Measurements from ENCODE around the gene TMEM8B. TPM values are rescaled to one million over a fixed set of nuclear protein-coding genes. Genes with fewer than 3 reads are reported as not detected.

The TMEM8B gene, protein sequence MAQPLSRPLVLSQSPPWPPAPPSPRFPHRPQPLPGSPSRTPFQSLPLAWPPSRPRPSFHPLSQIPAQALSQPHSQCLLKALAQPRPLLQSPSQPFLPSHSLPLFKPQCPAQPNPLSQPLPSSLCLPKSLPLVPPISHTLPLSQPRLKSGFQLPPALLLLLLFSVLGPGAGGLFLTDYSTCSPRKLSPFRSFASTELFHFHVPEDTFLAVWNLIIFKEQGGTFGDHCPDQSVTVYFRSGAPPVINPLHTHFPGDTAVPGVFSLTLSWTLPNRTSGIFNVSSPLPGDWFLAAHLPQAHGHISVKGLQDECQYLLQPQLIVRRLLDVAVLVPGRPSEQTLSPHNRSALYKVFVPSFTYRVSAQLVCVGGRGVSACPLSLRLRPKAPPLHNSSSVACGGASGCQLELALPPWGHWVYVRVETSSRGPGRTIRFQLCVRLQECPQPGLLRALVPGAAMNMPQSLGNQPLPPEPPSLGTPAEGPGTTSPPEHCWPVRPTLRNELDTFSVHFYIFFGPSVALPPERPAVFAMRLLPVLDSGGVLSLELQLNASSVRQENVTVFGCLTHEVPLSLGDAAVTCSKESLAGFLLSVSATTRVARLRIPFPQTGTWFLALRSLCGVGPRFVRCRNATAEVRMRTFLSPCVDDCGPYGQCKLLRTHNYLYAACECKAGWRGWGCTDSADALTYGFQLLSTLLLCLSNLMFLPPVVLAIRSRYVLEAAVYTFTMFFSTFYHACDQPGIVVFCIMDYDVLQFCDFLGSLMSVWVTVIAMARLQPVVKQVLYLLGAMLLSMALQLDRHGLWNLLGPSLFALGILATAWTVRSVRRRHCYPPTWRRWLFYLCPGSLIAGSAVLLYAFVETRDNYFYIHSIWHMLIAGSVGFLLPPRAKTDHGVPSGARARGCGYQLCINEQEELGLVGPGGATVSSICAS
- 4.4 TPM for total RNA-seq

DNA sequence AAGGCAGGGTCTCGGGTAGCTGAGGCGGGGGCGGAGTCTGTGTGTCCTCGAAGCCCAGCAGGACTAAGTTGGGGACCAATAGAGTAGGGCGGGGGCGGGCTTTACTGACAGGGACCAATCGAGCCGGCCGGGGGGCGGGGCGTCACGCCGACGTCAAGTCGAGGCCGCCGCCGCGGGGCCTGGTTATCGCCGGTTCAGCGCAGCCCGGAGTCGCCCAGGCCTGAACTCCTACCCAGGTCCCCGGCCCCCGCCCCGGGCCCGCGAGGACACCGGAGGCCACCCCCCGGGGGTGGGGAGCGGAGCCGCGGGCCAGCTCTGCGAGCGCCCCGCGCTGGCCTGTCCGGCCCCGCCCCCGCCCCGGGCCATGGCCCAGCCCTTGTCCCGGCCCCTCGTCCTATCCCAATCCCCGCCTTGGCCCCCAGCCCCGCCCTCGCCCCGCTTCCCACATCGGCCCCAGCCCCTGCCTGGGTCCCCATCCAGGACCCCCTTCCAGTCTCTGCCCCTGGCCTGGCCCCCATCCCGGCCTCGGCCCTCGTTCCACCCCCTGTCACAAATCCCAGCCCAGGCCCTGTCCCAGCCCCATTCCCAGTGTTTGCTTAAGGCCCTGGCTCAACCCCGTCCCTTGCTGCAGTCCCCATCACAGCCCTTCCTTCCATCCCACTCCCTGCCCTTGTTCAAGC is at the start of gene TMEM8B:
Gene TMEM8B (plus strand): TSS at position 145 of the 680 bp plus-strand sequence. CDS start 220 bp downstream, at position 365.
- ATAC-seq = peak; percentile 91

DNA sequence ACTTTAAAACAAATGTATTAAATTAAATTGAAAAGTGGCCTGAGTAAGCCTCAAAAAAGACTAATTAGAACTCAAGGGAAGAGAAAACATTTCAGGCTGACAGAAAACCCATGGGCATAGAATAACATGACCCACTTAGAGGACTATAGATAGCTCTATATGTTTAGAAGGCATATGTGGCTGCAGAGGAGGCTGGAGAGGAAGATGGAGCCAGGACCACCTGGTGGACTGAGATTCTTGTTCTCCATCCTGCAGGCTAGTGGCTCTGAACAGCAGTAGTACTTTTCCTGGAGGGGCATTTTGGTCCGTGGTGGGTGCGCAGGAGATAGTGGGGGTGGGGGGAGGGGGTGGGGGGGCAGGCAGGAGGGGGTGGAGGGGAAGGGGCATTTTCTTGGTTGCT is 48.0 kb upstream of the TMEM8B start:
- DNase-seq (ENCODE audit: low spot score) (no peak), ATAC-seq (no peak)

More for the DNA sequence above, at the start of gene TMEM8B:
- DNase-seq (ENCODE audit: low spot score) = peak; percentile 95

DNA sequence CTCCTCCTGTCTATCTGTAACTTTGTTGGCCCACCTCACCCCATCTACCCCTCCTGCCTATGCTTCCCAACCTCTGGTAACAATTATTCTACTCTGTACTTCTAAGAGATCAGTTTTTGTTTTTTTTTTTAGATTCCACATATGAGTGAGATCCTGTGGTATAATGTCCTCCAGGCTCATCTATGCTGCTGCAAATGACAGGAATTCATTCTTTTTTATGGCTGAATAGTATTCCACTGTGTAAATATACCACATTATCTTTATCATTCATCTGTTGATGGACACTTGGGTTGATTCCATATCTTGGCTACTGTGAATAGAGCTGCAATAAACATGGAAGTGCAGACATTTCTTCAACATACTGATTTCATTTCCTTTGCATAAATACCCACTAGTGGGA is 45.6 kb upstream of the TMEM8B start:
- no peak for ATAC-seq
- DNase-seq (ENCODE audit: low spot score) = no peak

DNA sequence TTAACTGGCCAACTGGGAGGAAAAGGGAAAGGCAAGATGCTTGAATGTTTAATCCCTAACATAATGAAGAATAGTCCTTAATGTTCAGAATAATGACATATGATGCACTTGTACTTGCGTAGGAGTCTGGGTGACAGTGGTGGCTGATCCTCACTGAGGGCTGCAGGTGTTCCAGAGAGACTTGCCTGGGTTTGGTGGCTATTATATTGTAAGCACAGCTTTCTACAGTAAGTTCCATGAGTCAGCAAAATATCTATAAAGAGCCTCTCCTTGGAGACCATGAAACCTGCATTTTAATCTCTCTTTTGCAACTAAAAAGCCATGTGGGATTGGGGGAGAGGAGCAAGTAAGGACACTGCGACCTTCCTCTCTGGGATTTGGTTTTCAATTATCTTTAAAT is 39.5 kb upstream of the TMEM8B start:
- no peak for DNase-seq (ENCODE audit: low spot score)
- ATAC-seq = no peak

DNA sequence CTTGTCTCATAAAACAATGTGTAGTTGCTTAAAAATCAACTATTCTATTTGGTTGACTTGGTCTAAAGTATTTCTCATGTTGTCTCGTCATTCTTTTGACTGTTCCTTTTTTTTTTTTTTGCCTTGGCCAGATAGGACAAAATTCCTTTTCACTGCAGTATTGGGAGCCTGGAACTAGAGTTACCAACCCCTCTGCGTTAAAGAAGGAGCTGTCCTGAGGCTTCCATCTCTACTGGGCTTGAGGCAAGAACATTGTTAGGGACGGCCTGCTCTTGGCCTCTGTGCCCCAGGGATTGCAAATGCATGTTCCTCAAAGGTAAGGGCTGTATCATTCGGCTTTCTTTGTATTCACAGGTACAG is 39.0 kb upstream of the TMEM8B start:
- ATAC-seq (no peak), DNase-seq (ENCODE audit: low spot score) (no peak)

DNA sequence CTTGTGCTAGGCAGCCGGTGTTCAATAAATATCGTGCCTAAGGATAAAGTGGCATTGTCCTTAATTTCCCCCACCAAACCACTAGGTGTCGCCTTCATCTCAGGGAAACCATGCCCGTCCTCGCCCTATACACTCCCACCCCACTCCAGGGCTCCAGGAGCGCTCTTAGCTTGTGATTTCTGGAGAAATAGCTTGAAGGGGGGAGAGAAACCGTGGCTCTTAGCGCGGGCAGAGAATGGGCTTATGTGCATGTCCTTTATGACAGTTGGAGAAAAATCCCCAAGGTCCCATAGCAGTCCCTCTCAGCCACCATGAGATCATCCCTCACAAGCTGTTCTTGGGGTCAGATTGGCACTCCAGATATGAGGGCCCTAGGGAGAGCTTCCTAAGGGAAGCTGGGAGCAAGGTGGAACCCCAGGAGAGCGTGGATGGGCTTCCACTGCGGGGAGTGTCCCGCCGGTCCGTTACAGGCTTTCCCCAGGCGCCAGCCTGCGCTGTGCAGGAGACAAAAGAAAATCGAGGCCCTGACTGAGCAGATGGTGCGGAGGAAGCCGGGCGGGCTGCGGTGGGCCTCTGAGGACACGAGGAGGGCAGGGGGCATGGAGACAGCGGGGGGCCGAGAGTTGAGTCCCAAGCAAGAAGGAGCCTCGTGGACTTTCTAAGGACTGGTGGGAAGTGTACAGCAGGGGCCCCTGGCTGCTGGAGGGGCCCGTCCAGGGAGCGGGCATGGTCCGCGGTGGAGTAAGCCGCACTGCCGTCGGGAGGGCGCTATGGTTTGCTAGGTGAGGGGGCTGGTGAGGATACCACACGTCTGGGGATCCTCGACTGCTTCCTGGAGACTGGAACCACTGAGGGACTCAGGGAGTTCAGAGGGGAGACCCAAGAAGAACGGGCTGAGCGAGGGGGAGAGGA is 38.4 kb upstream of the TMEM8B start:
- ATAC-seq = peak; percentile 95
- peak; percentile 69 for DNase-seq (ENCODE audit: low spot score)

DNA sequence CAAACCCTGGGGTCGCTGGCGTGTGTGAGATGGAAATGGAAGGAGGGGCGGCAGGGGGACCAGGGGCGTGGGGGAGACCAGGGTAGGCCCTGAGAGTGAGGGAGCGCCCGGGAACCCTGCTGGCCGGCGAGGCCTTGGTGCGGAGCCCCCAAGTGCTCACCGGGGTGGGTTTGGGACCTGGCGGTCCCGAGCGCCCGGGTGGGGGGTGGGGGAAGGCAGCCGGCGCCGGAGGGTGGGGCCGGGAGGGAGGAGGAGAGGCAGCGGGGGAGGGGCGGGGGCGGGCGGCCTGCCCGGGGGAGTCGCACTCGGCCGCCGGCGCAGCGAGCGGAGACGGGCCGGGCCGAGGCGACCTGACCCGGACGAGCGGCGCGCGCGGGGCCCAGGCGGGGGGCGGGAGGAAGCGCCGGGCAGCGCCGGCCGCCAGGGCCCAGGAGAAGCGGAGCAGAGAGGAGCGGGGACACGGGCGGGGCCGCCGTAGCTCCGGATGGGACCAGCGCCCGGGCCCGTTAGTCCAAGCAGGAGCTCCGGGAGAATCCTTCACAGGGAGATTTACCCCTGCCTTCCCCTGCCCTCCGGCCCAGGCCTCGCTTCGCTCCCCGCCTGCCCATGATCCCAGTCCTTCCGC is 37.6 kb upstream of the TMEM8B start, which contains the start of gene NPR2:
Gene NPR2 (plus strand): TSS at position 295 of the 625 bp plus-strand sequence. CDS start 818 bp downstream, outside the sequence.
- DNase-seq (ENCODE audit: low spot score) (peak; percentile 51), ATAC-seq (peak; percentile 62)

DNA sequence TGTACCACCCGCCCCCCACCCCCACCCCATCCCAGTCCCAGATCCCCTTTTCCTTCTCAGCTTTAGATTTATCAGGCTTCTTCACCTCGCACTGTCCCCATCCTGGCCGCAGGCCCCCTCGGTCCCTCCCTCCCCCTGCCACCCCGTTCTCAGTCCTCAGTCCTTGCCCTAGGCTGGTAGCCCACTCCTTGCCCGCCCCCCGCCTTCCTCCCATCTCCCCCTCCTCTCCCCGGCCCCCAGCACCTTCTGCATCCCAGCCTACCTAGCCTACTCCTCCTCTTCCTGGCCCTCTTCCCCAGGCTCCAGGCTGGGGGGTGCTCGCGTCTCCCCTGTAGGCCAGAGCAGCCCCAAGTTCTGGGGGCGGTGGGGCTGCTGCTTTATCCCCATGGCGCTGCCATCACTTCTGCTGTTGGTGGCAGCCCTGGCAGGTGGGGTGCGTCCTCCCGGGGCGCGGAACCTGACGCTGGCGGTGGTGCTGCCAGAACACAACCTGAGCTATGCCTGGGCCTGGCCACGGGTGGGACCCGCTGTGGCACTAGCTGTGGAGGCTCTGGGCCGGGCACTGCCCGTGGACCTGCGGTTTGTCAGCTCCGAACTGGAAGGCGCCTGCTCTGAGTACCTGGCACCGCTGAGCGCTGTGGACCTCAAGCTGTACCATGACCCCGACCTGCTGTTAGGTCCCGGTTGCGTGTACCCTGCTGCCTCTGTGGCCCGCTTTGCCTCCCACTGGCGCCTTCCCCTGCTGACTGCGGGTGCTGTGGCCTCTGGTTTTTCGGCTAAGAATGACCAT is 36.8 kb upstream of the TMEM8B start:
- ATAC-seq (no peak), DNase-seq (ENCODE audit: low spot score) (no peak)

DNA sequence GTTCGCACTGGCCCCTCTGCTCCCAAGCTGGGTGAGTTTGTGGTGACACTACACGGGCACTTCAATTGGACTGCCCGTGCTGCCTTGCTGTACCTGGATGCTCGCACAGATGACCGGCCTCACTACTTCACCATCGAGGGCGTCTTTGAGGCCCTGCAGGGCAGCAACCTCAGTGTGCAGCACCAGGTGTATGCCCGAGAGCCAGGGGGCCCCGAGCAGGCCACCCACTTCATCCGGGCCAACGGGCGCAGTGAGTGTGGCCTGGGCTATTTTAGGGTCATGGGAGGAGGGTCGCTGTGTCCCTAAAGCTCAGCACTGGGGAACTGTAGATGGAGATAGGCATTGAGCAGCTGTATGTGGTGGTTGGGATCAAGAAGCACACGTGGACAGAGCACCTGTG is 36.2 kb upstream of the TMEM8B start:
- DNase-seq (ENCODE audit: low spot score) (no peak), ATAC-seq (no peak)

DNA sequence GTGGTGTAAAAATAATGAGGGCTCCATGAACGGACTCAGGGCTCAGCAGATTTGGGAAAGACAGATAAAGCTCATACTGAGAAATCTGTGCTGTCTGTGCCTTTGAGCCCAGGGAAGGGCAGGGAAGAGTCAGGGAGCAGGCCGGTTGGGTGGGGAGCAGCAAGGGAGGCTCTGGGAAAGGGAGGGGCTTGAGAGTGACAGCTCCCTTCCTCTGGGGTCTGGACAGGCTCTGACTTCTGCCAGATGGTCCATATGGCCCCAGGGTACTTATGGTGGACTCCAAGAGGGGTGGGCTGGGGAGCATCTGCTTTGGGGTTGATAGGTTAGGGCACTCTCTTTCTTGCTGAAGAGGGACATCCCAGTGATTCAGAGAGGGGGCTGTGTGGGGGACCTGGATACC is 35.6 kb upstream of the TMEM8B start:
- DNase-seq (ENCODE audit: low spot score) (no peak), ATAC-seq (no peak)

DNA sequence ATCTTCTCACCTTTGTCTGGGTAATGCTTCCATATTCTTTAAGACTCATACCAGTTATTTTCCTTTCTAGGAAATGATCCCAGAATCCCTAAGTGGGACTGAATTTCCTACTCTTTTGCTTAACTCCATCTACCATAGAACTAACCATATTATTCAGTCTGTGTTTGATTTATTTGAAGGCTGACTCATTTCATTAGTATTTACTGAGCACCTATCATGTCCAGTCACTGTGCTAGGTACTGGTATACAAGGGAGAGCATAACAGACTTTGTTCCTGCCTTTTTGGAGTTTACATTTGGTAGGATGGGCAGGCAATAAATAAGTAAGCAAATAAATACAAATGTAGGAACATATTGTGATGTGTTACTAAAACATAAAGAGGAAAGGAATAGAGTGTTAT is 33.3 kb upstream of the TMEM8B start:
- ATAC-seq = no peak
- DNase-seq (ENCODE audit: low spot score) = no peak

DNA sequence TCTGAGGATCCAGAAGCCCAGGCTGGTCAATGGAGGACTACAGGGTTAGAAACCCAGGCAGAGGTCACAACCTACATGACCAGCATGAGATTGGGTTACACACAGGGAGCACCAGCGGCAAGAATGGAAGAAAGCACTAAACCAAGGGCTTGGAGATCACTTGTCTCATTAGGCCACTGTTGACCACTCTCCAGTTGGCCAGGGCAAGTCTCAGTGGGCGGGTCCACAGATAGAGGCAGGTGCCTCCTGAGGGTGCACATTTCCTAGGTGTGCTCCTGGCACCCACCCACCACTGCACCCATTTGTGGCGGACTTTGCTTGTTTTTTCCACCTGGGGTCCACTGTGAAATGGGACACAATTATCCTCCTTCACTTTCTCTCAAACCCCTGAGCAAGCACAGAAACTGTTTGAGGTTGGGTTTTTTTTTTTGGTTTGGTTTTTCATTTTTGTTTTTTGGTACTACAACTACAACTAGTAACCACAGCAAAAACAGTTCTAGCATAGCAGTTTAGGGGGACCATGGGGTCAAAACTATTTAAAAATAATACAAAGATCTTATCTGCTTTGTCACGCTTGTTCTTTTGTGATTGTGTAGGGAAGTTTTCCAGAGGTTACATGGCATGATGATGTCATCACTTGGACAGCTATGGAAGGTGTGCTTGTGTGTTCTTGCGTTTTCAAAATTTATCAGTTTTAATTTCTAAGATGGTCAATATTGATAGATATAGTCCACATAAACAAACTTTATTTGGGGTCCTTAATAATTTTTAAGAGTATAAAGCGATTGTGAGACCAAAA is 31.5 kb upstream of the TMEM8B start:
- ATAC-seq = no peak
- no peak for DNase-seq (ENCODE audit: low spot score)

DNA sequence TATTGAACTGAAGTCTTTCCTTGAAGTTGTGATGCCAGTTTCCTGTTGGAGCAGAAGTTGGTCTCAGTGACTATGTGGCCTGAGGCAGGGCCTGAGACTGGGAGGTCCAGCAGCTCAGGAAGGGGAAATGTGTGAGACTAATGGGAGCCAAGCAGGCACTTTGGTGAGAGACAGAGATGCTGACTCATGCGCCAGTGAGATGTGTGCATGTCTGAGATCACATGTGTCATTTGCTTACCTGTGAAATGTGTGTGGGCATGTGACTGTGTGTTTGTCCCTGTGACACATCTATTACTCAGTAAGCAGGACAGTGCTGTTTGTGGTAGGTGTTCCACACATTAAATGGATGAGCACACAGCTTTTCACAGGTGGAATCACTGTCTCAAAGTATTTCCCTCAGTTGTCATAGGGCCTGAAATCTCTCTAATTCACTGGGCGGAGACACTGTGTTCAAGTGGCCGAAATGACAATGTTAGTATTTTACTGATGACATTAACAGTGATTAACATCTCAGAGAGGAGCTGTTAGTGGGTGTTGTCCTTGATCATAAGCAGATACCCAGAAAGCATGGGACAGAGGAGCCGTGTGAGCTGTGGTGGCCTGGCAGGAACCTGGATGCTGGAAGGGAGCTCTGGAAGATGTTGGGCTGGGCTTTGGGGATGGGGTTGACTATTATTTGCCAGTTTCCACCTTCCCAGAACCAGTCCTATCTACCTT is 30.2 kb upstream of the TMEM8B start:
- no peak for DNase-seq (ENCODE audit: low spot score)
- ATAC-seq = peak; percentile 19

DNA sequence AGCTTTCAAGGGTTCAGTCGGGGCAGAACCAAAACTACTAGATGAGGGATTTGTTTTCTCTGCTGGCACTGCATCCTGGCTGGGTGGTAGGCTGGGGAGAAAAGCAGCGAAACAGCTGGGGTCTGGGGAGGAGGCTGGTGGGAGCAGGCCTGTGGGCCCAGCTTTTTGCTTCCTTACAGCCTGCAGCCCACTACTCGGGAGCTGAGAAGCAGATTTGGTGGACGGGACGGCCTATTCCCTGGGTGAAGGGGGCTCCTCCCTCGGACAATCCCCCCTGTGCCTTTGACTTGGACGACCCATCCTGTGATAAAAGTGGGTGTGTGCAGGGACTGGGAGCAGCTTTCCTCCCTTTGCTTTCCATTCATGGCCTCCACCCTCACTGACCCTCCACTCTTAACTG is 28.5 kb upstream of the TMEM8B start:
- ATAC-seq = no peak
- no peak for DNase-seq (ENCODE audit: low spot score)

DNA sequence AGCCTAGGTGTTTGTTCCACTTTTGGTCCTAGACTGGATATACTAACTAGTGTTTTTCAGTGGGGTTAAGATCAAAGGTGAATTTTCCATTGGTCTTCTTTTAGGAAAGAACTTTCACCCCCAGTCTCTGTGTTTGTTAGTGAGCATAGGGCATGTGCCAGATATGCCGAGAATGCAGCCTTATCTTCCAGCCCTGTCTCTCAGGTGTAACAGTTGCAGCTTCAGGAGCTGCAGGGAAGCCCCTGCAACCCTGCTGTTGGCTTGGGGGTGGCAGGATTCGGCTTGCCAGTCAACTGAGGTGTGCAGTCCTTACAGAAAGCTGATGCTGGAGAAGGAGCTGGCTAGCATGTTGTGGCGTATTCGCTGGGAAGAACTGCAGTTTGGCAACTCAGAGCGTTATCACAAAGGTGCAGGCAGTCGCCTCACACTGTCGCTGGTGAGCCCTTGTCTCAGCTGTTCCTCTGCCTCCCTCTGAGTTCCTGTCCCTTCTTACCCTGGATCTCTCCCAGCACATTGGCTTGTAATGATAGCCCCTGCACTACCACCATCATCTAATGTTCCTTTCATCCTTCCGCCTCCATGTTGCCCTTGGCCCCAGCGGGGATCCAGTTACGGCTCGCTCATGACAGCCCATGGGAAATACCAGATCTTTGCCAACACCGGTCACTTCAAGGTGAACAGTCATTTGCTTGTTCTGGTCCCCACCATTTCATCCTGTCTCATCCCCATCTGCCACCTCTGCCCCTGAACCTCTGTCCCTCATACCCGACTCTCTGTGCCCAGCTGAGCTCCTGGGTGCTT is 27.5 kb upstream of the TMEM8B start:
- DNase-seq (ENCODE audit: low spot score) = no peak
- ATAC-seq = no peak

DNA sequence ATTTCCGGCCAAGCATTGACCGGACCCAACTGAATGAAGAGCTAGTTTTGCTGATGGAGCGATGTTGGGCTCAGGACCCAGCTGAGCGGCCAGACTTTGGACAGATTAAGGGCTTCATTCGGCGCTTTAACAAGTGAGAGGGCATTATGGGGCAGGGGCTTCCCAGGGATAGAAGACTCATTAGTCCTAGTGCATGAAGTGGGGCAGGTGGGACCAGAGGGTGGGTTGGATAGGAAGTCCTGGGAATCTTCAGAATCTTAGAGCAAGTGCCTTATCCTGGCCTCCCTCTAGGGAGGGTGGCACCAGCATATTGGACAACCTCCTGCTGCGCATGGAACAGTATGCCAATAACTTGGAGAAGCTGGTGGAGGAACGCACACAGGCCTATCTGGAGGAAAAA is 22.9 kb upstream of the TMEM8B start:
- DNase-seq (ENCODE audit: low spot score) (no peak), ATAC-seq (no peak)

DNA sequence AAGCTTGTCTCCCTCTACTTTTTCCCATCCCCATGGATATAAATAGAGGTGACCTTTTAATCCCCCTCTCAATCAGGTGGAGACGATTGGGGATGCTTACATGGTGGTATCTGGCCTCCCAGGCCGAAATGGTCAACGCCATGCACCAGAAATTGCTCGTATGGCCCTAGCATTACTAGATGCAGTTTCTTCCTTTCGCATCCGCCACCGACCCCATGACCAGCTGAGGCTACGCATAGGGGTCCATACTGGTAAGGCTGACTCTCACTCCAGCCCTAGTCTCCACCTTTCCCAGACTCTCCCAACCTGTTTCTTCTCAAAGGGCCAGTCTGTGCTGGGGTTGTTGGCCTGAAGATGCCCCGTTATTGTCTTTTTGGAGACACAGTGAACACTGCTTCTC is 20.6 kb upstream of the TMEM8B start:
- DNase-seq (ENCODE audit: low spot score) = no peak
- ATAC-seq = no peak
